Left lung (tissue), 10 donors: ENCODE measurements around the gene MYORG. TPM values are rescaled to one million over a fixed set of nuclear protein-coding genes. Genes with fewer than 3 reads are reported as not detected.
A peak's percentile ranks its signal among the peaks of the same experiment; 100 is the strongest.

Experiments
- ATAC-seq: fragments of 200-7000 bp; cut with Tn5 transposase; one replicate; pipeline ENCODE4 v1.9.1; 2020; ENCODE audit warnings: moderate library complexity
- DNase-seq, 4 donors: peaks; one replicate each; pipeline ENCODE4 v3.0.0-alpha.2; 2013 to 2020
- H3K27ac ChIP-seq, 2 donors: fragments of 200-600 bp; sonication (generic) in 1 of 2; one replicate each; pipeline versions ENCODE4 v1.5.0 to v1.8.0; 2020 to 2021
- H3K27me3 ChIP-seq, 2 donors: fragments of 200-600 bp; sonication (generic) in 1 of 2; one replicate each; pipeline versions ENCODE4 v1.5.0 to v1.8.0; 2020 to 2021
- H3K36me3 ChIP-seq, 2 donors: fragments of 200-600 bp; sonication (generic) in 1 of 2; one replicate each; pipeline versions ENCODE4 v1.5.0 to v1.8.0; 2020 to 2021
- H3K4me1 ChIP-seq, 2 donors: fragments of 200-600 bp; one replicate each; pipeline ENCODE4 v1.8.0; 2021
- H3K4me3 ChIP-seq, 2 donors: fragments of 200-600 bp; sonication (generic) in 1 of 2; one replicate each; pipeline versions ENCODE4 v1.5.0 to v1.8.0; 2020 to 2021; ENCODE audit warnings: mild to moderate bottlenecking in 1 of 2
- H3K9me3 ChIP-seq, 2 donors: fragments of 200-600 bp; sonication (generic) in 1 of 2; one replicate each; pipeline versions ENCODE4 v1.5.0 to v1.8.0; 2020 to 2021
- intact Hi-C, 2 donors: fragments of 100-400 bp; cut with DNase I; formaldehyde crosslinking; loops; one replicate each; pipeline versions ENCODE4 v1.11.2 to v1.14.2; 2022
- polyA plus RNA-seq, 6 donors: library from polyadenylated mRNA; unstranded; fragments of 120-200 nt; gene quantifications; one replicate each; pipeline ENCODE4 v1.2.1, GENCODE V29; 2013; ENCODE audit not compliant: insufficient read length in 6 of 6
- total RNA-seq, 2 donors: library from RNA; stranded (reverse); fragmentation: NEBNext Ultra II Directional; extraction: Animal tissue kit (Norgen Biotek cat#: 25700); gene quantifications; one replicate each; pipeline ENCODE4 v1.2.1, GENCODE V29; 2021
- TF ChIP-seq, protein P1 (sequence below), 2 donors: fragments of 200-600 bp; sonication (generic) in 1 of 2; IDR thresholded peaks; one replicate each; pipeline versions ENCODE4 v1.5.0 to v1.8.0; 2021; ENCODE audit warnings: antibody characterized with exemption in 2 of 2
- donor health status: DM: no; HTN: yes; CAD: no.
- donor health status: DM: no; HTN: no; CAD: no.

Gene MYORG
- total and polyA plus RNA-seq, 8 donors = 3.1 to 22.6 (median 4.2) TPM

GRCh38 chr9:34328987-34329832 lies 47.5 kb downstream of the MYORG start, which contains the start of the genes KIF24 and NUDT2:
KIF24 (minus strand) TSS chr9:34329268; CDS start chr9:34311346, 17,922 bp downstream.
NUDT2 (plus strand) TSS chr9:34329569; CDS start chr9:34339040, 9,471 bp downstream.
- ATAC-seq (peak; percentile 96), DNase-seq (peak; percentile 96 to 100 (median 98))
- intact Hi-C loops = no loop called here
- Histone ChIP-seq H3K27ac (peak within 1 kb of the TSS; percentile 91 to 93), H3K4me1 (peaks cover 5 to 22% of the 10 kb centered on the region in 2 donors), H3K4me3 (peak within 1 kb of the TSS; percentile 67 to 71), H3K9me3 (no peaks in the 10 kb centered on the region), H3K27me3 (no peaks in the 10 kb centered on the region), H3K36me3 (no peaks in the 10 kb centered on the region)
- TF ChIP-seq, protein P1, sequence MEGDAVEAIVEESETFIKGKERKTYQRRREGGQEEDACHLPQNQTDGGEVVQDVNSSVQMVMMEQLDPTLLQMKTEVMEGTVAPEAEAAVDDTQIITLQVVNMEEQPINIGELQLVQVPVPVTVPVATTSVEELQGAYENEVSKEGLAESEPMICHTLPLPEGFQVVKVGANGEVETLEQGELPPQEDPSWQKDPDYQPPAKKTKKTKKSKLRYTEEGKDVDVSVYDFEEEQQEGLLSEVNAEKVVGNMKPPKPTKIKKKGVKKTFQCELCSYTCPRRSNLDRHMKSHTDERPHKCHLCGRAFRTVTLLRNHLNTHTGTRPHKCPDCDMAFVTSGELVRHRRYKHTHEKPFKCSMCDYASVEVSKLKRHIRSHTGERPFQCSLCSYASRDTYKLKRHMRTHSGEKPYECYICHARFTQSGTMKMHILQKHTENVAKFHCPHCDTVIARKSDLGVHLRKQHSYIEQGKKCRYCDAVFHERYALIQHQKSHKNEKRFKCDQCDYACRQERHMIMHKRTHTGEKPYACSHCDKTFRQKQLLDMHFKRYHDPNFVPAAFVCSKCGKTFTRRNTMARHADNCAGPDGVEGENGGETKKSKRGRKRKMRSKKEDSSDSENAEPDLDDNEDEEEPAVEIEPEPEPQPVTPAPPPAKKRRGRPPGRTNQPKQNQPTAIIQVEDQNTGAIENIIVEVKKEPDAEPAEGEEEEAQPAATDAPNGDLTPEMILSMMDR (IDR thresholded peaks at IDR 0.05) = no peak

DNA sequence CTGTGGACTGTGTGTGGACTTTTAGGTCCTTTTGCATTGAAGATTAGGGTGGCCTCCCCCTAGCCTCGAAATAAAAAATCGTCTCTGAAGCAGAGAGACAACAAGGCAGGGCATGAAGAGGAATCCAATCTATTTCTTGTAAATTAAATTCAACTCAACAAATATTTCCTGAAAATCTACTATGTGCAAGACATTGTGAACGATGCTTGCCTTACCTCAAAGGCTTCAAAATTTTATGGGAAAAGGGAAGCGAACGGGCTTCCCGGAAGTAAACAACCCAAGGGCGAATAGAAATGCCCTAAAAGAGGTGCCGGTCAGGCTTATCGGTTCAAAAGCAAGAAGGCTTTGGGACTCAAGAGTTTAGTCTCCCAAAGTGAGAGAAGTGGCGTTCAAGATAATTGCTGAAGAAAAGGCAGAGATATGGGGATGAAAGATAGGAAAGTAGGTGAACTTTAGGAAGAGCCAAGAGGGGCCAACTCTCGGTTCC lies 48.2 kb downstream of the MYORG start:
- intact Hi-C loops = no loop called here

DNA sequence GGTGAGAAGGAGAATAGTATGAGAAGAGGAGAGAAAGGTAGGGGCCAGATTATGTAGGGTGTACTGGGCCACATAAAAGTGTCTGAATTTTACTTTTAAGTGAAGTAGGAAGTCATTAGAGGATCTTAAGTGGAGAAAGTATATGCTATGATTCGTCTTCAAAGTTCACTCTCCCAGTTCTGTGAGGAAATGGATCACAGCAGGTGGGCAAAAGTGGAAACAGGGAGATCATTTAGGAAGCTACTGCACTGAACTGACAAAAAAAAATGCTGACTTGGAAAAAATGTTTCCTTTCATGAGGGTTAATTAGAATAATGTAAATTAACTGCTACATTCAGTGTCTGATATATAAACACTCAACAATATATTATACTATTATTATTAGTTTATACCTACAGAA lies 50.0 kb downstream of the MYORG start:
- ATAC-seq (no peak), DNase-seq (no peak)
- intact Hi-C loops = no loop called here
- H3K4me3 ChIP-seq = no peak overlapping the region
- H3K4me1 ChIP-seq = peaks cover 5 to 22% of the 10 kb centered on the region in 2 donors
- TF ChIP-seq, protein P1 (IDR thresholded peaks at IDR 0.05) = no peak
- no peaks in the 10 kb centered on the region for H3K9me3 ChIP-seq
- no peak overlapping the region for H3K27ac ChIP-seq
- H3K36me3 ChIP-seq = no peaks in the 10 kb centered on the region
- H3K27me3 ChIP-seq = no peaks in the 10 kb centered on the region

More for the DNA sequence above, 48.2 kb downstream of the MYORG start:
- Histone ChIP-seq H3K27ac (peak overlapping the region; percentile 58 to 91), H3K36me3 (no peaks in the 10 kb centered on the region), H3K4me1 (peaks cover 5 to 22% of the 10 kb centered on the region in 2 donors), H3K9me3 (no peaks in the 10 kb centered on the region), H3K4me3 (peak overlapping the region; percentile 55 to 71), H3K27me3 (no peaks in the 10 kb centered on the region)
- DNase-seq = peak in 1 of 4 donors; percentile 22
- peak; percentile 5 for ATAC-seq
- TF ChIP-seq, protein P1 (IDR thresholded peaks at IDR 0.05) = no peak

- Histone ChIP-seq H3K9me3 (no peaks in the 10 kb centered on the region), H3K4me1 (peaks cover 1 to 2% of the 10 kb centered on the region in 2 donors), H3K27me3 (no peaks in the 10 kb centered on the region), H3K4me3 (no peak overlapping the region), H3K27ac (no peak overlapping the region), H3K36me3 (no peaks in the 10 kb centered on the region)
- TF ChIP-seq, protein P1 (IDR thresholded peaks at IDR 0.05) = no peak
- no peak for DNase-seq
- intact Hi-C loops = no loop called here
- ATAC-seq = no peak
These were observed 53.7 kb downstream of the MYORG start for GRCh38 chr9:34322899-34323591.

DNA sequence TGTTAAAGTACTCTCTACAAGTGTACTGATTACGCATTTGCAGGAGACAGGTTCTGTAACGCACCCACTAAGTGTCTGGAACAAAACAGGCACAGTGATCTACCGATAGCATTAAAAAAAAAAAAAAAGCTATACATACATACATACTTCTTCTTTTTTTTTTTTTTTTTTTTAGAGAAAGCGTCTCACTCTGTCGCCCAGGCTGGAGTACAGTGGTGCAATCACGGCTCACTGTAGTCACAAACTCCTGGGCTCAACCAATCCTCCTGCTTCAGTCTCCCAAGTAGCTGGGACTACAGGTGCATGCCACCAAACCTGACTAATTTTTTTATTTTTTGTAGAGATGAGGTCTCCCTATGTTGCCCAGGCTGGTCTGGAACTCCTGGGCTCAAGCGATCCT lies 55.2 kb downstream of the MYORG start:
- H3K36me3 ChIP-seq = no peaks in the 10 kb centered on the region
- intact Hi-C loops = no loop called here
- DNase-seq = no peak

More for the DNA sequence above, 55.2 kb downstream of the MYORG start:
- no peaks in the 10 kb centered on the region for H3K9me3 ChIP-seq
- ATAC-seq = no peak
- no peak overlapping the region for H3K27ac ChIP-seq
- TF ChIP-seq, protein P1 (IDR thresholded peaks at IDR 0.05) = no peak
- H3K27me3 ChIP-seq = no peaks in the 10 kb centered on the region
- no peaks in the 10 kb centered on the region for H3K4me1 ChIP-seq
- no peak overlapping the region for H3K4me3 ChIP-seq
